SK-N-SH (cell line): ENCODE results near the gene LDLR.

Experiments used
- EP300 ChIP-seq, 2 experiments: IDR thresholded peaks; 2 replicates each; pipeline versions ENCODE4 v1.4.0 to v1.6.1; 2012; ENCODE audit warnings: borderline replicate concordance in 1 of 2, low read depth in 1 of 2, low read length in 1 of 2
- POLR2AphosphoS5 ChIP-seq: IDR thresholded peaks from 2 replicates; pipeline ENCODE4 v1.6.1; 2012; ENCODE audit warnings: low read depth, low read length
- RFX5 ChIP-seq: IDR thresholded peaks from 2 replicates; pipeline ENCODE4 v1.6.1; 2012; ENCODE audit warnings: mild to moderate bottlenecking, improper control_type of control experiment, low read length
- TAF1 ChIP-seq: IDR thresholded peaks from 2 replicates; pipeline ENCODE4 v1.6.1; 2012; ENCODE audit warnings: low read depth, mild to moderate bottlenecking, low read length, moderate library complexity, borderline replicate concordance
- TCF12 ChIP-seq: IDR thresholded peaks from 2 replicates; pipeline ENCODE4 v1.4.0; 2012
- TF ChIP-seq, protein P1 (sequence below): IDR thresholded peaks from 2 replicates; pipeline ENCODE4 v1.4.0; 2012; ENCODE audit warnings: low read depth, borderline replicate concordance
- TF ChIP-seq, protein P2 (sequence below): fragments of 200-600 bp; sonication (generic); IDR thresholded peaks from 2 replicates; pipeline ENCODE4 v1.6.1; 2017; ENCODE audit warnings: antibody characterized with exemption, mild to moderate bottlenecking, moderate library complexity
- TF ChIP-seq, protein P3 (sequence below): IDR thresholded peaks from 2 replicates; pipeline ENCODE4 v1.4.0; 2012; ENCODE audit warnings: low read depth

DNA sequence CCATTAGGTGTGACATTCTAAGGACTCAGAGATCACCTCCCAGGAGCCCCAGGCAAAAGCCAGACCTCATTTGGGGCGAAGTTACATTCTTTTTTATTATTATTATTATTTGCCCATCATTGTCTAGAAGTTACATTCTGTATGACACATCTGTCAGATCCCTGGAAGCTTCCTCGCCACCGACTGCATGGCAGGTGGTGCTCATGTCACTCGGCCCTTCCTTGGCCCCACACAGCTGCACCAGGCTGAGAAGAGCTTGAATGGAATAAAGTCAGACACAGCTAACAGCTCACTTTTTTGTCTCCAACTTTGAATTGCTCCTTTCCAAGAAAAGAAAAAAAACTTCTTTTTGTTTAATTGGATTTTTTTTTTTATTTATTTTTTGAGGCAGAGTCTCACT is 41.4 kb upstream of the LDLR start:
- TF ChIP-seq, protein P1, sequence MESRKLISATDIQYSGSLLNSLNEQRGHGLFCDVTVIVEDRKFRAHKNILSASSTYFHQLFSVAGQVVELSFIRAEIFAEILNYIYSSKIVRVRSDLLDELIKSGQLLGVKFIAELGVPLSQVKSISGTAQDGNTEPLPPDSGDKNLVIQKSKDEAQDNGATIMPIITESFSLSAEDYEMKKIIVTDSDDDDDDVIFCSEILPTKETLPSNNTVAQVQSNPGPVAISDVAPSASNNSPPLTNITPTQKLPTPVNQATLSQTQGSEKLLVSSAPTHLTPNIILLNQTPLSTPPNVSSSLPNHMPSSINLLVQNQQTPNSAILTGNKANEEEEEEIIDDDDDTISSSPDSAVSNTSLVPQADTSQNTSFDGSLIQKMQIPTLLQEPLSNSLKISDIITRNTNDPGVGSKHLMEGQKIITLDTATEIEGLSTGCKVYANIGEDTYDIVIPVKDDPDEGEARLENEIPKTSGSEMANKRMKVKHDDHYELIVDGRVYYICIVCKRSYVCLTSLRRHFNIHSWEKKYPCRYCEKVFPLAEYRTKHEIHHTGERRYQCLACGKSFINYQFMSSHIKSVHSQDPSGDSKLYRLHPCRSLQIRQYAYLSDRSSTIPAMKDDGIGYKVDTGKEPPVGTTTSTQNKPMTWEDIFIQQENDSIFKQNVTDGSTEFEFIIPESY: no peak
- TF ChIP-seq, protein P2, sequence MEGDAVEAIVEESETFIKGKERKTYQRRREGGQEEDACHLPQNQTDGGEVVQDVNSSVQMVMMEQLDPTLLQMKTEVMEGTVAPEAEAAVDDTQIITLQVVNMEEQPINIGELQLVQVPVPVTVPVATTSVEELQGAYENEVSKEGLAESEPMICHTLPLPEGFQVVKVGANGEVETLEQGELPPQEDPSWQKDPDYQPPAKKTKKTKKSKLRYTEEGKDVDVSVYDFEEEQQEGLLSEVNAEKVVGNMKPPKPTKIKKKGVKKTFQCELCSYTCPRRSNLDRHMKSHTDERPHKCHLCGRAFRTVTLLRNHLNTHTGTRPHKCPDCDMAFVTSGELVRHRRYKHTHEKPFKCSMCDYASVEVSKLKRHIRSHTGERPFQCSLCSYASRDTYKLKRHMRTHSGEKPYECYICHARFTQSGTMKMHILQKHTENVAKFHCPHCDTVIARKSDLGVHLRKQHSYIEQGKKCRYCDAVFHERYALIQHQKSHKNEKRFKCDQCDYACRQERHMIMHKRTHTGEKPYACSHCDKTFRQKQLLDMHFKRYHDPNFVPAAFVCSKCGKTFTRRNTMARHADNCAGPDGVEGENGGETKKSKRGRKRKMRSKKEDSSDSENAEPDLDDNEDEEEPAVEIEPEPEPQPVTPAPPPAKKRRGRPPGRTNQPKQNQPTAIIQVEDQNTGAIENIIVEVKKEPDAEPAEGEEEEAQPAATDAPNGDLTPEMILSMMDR: no peak
- TF ChIP-seq EP300 (IDR thresholded peaks at IDR 0.05; ENCODE audit: borderline replicate concordance in 1 of 2, low read depth in 1 of 2, low read length in 1 of 2) (no peak), TCF12 (no peak), RFX5 (no peak), POLR2AphosphoS5 (no peak), TAF1 (no peak)
- TF ChIP-seq, protein P3, sequence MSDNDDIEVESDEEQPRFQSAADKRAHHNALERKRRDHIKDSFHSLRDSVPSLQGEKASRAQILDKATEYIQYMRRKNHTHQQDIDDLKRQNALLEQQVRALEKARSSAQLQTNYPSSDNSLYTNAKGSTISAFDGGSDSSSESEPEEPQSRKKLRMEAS: no peak
